OCI-LY7 (cell line): ENCODE results near the gene GRIK2. TPM values are rescaled to one million over a fixed set of nuclear protein-coding genes. Genes with fewer than 3 reads are reported as not detected.

Source experiments
- BruUV-seq: library from RNA; stranded (reverse); fragments of 400-500 nt; replicated peaks from 2 replicates; lab custom pipeline; 2021; lab: Mats Ljungman, UMichigan
- CTCF ChIA-PET: fragments of 300-600 bp; sonication (Branson Sonifier 250); formaldehyde crosslinking; loops from one replicate; lab custom pipeline; 2022; ENCODE audit warnings: antibody characterized with exemption; ENCODE audit not compliant: unreplicated experiment; lab: Charles Lee
- POLR2A ChIA-PET: fragments of 300-600 bp; sonication (Branson Sonifier 250); formaldehyde crosslinking; loops from one replicate; lab custom pipeline; 2022; ENCODE audit warnings: antibody characterized with exemption; lab: Charles Lee
- DNase-seq: peaks from one replicate; pipeline ENCODE4 v3.0.0-alpha.2; 2015; ENCODE audit warnings: low spot score
- H2AFZ ChIP-seq: fragments of 200-600 bp; sonication (generic), shearing (Covaris generic); 2 replicates; pipeline ENCODE4 v1.6.1; 2014; ENCODE audit warnings: mild to moderate bottlenecking, antibody characterized with exemption, low read length, moderate library complexity
- H3K27ac ChIP-seq: fragments of 200-600 bp; sonication (generic); 2 replicates; pipeline ENCODE4 v1.5.1; 2014; ENCODE audit warnings: mixed run types, low read depth, mild to moderate bottlenecking, moderate library complexity, low read length, inconsistent platforms; ENCODE audit not compliant: poor library complexity, severe bottlenecking
- H3K36me3 ChIP-seq: fragments of 200-600 bp; sonication (generic); 2 replicates; pipeline ENCODE4 v1.6.1; 2014; ENCODE audit warnings: mild to moderate bottlenecking, antibody characterized with exemption, low read length, moderate library complexity, mixed read lengths; ENCODE audit not compliant: insufficient read depth
- H3K4me1 ChIP-seq: fragments of 200-600 bp; sonication (generic); 2 replicates; pipeline ENCODE4 v1.5.1; 2014; ENCODE audit warnings: mild to moderate bottlenecking, low read length; ENCODE audit not compliant: insufficient read depth, poor library complexity, severe bottlenecking
- H3K4me2 ChIP-seq: fragments of 200-600 bp; sonication (generic); 2 replicates; pipeline ENCODE4 v1.6.1; 2014; ENCODE audit warnings: mild to moderate bottlenecking, low read length
- H3K4me3 ChIP-seq: fragments of 200-600 bp; sonication (generic); 2 replicates; pipeline ENCODE4 v1.5.1; 2014; ENCODE audit warnings: mild to moderate bottlenecking, low read depth, low read length; ENCODE audit not compliant: poor library complexity, severe bottlenecking
- H3K79me2 ChIP-seq: fragments of 200-600 bp; sonication (generic); 2 replicates; pipeline ENCODE4 v1.6.1; 2016; ENCODE audit warnings: low read depth, mild to moderate bottlenecking, low read length, moderate library complexity, mixed read lengths; ENCODE audit not compliant: insufficient read depth
- H3K9me2 ChIP-seq: fragments of 200-600 bp; sonication (generic); 2 replicates; pipeline ENCODE4 v1.6.1; 2016; ENCODE audit warnings: mild to moderate bottlenecking, low read length, mixed read lengths; ENCODE audit not compliant: insufficient read depth
- H3K9me3 ChIP-seq: fragments of 200-600 bp; sonication (generic); 2 replicates; pipeline ENCODE4 v1.6.1; 2014; ENCODE audit warnings: mild to moderate bottlenecking, mixed run types, low read length, mixed read lengths
- H4K20me1 ChIP-seq: fragments of 200-600 bp; sonication (generic); 2 replicates; pipeline ENCODE4 v1.6.1; 2014; ENCODE audit warnings: mild to moderate bottlenecking, antibody characterized with exemption, low read length, moderate library complexity, mixed read lengths; ENCODE audit not compliant: insufficient read depth
- EZH2phosphoT487 ChIP-seq: fragments of 200-600 bp; sonication (generic); IDR thresholded peaks from 2 replicates; pipeline ENCODE4 v1.6.1; 2018; ENCODE audit warnings: low read depth, borderline replicate concordance, mild to moderate bottlenecking, mixed run types, antibody characterized with exemption, low read length, moderate library complexity, mixed read lengths
- intact Hi-C: fragments of 100-400 bp; cut with micrococcal nuclease; formaldehyde crosslinking; loops from one replicate; pipeline ENCODE4 v1.10.0; 2022; ENCODE audit not compliant: unreplicated experiment
- total RNA-seq, 2 experiments: library from RNA; depleted of rRNA in 1 of 2; stranded (reverse); fragments of >200 nt in 1 of 2; shearing (Covaris generic) in 1 of 2; gene quantifications; 2 replicates each; pipeline ENCODE4 v1.2.3, GENCODE V29; 2014 to 2022
- TF ChIP-seq, protein P1 (sequence below): fragments of 200-600 bp; sonication (generic); conservative IDR thresholded peaks from 2 replicates; pipeline ENCODE4 v1.5.1; 2014; ENCODE audit warnings: mild to moderate bottlenecking, antibody characterized with exemption, low read length, moderate library complexity, mixed read lengths

GRIK2 gene
- total RNA-seq, 2 experiments from 2014 or later: not detected

DNA sequence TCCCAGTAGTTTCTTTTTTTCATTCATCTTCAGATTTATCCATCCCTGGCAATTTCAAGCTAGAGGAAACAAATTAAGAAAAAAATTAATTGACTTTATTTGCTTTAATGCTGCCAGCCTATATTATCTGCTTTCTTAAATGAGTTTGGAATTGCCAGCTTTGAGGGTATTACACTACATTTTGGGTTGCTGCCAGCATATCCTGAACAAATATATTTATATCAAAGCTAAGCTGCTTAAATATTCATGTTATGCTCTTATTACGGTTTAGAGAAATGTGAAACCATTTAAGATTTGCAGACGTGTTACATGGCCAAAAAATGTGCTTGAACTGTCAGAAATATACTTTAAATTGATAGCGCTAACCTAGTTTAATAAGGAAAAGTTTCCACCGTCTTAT lies 59.7 kb downstream of the GRIK2 start:
- Histone ChIP-seq H3K9me3 (no peaks in the 10 kb centered on the region), H3K4me1 (no peaks in the 10 kb centered on the region), H2AFZ (no peak overlapping the region), H3K9me2 (no peaks in the 10 kb centered on the region), H3K4me3 (no peak overlapping the region), H4K20me1 (no peaks in the 10 kb centered on the region), H3K4me2 (no peak overlapping the region), H3K79me2 (no peaks in the 10 kb centered on the region), H3K27ac (no peak overlapping the region), H3K36me3 (no peaks in the 10 kb centered on the region)
- ChIA-PET CTCF (no interaction called here), POLR2A (interaction anchor here (0.7 to 0.8 kb wide), 2 partner anchors 22 to 708 kb away, joined by 3 read pairs; no protein-coding TSS in a partner anchor)
- TF ChIP-seq EZH2phosphoT487: no peak
- TF ChIP-seq, protein P1, sequence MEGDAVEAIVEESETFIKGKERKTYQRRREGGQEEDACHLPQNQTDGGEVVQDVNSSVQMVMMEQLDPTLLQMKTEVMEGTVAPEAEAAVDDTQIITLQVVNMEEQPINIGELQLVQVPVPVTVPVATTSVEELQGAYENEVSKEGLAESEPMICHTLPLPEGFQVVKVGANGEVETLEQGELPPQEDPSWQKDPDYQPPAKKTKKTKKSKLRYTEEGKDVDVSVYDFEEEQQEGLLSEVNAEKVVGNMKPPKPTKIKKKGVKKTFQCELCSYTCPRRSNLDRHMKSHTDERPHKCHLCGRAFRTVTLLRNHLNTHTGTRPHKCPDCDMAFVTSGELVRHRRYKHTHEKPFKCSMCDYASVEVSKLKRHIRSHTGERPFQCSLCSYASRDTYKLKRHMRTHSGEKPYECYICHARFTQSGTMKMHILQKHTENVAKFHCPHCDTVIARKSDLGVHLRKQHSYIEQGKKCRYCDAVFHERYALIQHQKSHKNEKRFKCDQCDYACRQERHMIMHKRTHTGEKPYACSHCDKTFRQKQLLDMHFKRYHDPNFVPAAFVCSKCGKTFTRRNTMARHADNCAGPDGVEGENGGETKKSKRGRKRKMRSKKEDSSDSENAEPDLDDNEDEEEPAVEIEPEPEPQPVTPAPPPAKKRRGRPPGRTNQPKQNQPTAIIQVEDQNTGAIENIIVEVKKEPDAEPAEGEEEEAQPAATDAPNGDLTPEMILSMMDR: no peak
- no TSS peak for BruUV-seq
- no peak for DNase-seq
- intact Hi-C loops: no loop called here

DNA sequence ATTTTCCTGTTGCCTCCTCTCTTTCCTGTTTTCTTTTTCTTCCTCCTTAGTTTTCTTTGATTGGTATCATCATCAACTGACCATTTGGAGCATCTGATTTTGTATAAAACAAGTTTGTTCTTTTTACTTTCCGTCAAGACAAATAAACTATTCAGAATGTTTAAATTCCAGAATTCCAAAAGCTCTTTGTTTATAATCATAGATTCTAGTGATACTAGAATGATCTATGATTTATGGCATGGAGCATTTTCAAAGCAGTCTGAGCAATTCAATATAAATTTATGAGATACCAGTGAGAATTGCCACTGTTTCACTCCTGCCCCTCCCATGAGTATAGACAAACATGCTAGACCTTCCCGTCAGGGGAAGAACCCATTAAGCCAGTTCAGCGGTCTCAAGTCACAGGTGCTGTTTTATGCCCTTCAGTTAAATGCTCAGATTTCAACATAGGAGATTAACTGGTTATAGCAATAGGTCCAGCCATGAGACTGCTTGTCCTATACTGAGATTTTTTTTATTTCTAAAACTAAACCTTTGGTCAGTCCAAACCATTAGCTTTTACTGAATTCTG lies 60.7 kb downstream of the GRIK2 start:
- no TSS peak for BruUV-seq
- no peaks in the 10 kb centered on the region for H3K9me2 ChIP-seq
- ChIA-PET CTCF (no interaction called here), POLR2A (no interaction called here)
- H3K36me3 ChIP-seq: no peaks in the 10 kb centered on the region
- H3K9me3 ChIP-seq: no peaks in the 10 kb centered on the region
- no peak overlapping the region for H2AFZ ChIP-seq
- no peaks in the 10 kb centered on the region for H3K4me1 ChIP-seq
- no peaks in the 10 kb centered on the region for H3K79me2 ChIP-seq
- no peaks in the 10 kb centered on the region for H4K20me1 ChIP-seq
- intact Hi-C loops: no loop called here
- H3K4me3 ChIP-seq: no peak overlapping the region
- no peak overlapping the region for H3K4me2 ChIP-seq
- no peak for TF ChIP-seq EZH2phosphoT487
- TF ChIP-seq, protein P1: no peak
- no peak for DNase-seq
- no peak overlapping the region for H3K27ac ChIP-seq

GRCh38 chr6:101458336-101458735 lies 64.8 kb downstream of the GRIK2 start:
- no peak overlapping the region for H3K27ac ChIP-seq
- H3K4me2 ChIP-seq: no peak overlapping the region
- no peaks in the 10 kb centered on the region for H3K79me2 ChIP-seq
- TF ChIP-seq EZH2phosphoT487: no peak
- TF ChIP-seq, protein P1: no peak
- POLR2A ChIA-PET: no interaction called here
- CTCF ChIA-PET: no interaction called here
- H3K4me1 ChIP-seq: no peaks in the 10 kb centered on the region
- no peak overlapping the region for H2AFZ ChIP-seq
- H3K4me3 ChIP-seq: no peak overlapping the region
- DNase-seq: no peak
- H3K9me3 ChIP-seq: no peaks in the 10 kb centered on the region
- intact Hi-C loops: no loop called here
- no peaks in the 10 kb centered on the region for H3K9me2 ChIP-seq
- BruUV-seq: no TSS peak
- no peaks in the 10 kb centered on the region for H3K36me3 ChIP-seq
- H4K20me1 ChIP-seq: no peaks in the 10 kb centered on the region
